H1 (cell line): ENCODE measurements around the gene RIPOR1.

ENCODE experiments used
- CEBPB ChIP-seq: IDR thresholded peaks from 2 replicates; pipeline ENCODE4 v1.6.1; 2012; ENCODE audit warnings: low read depth, low read length
- EZH2 ChIP-seq: fragments of 200-600 bp; sonication (generic); IDR thresholded peaks from 2 replicates; pipeline ENCODE4 v1.7.1; 2012; ENCODE audit warnings: low read depth, mild to moderate bottlenecking, moderate library complexity, low read length, inconsistent platforms; ENCODE audit not compliant: severe bottlenecking
- POLR2A ChIP-seq, 2 experiments: IDR thresholded peaks; 1 replicate in 1 of 2; 2 replicates in 1 of 2; pipeline ENCODE4 v1.6.1; 2011; ENCODE audit warnings: low read depth in 2 of 2, low read length in 2 of 2, mild to moderate bottlenecking in 2 of 2; ENCODE audit errors: control extremely low read depth in 1 of 2
- RFX5 ChIP-seq: IDR thresholded peaks from 2 replicates; pipeline ENCODE4 v1.6.1; 2011; ENCODE audit warnings: low read depth, low read length, improper control_type of control experiment, borderline replicate concordance
- USF2 ChIP-seq: IDR thresholded peaks from 2 replicates; pipeline ENCODE4 v1.6.1; 2011; ENCODE audit warnings: low read length, improper control_type of control experiment
- TF ChIP-seq, protein P1 (sequence below), 3 experiments: IDR thresholded peaks; 1 replicate in 2 of 3; 2 replicates in 1 of 3; pipeline versions ENCODE4 v1.5.1 to v1.6.1; 2011; ENCODE audit warnings: low read length in 3 of 3, mild to moderate bottlenecking in 3 of 3, inconsistent platforms in 2 of 3, low read depth in 1 of 3, moderate library complexity in 1 of 3; ENCODE audit not compliant: insufficient read depth in 1 of 3; ENCODE audit errors: control extremely low read depth in 1 of 3

- TF ChIP-seq CEBPB, result no peak
- TF ChIP-seq USF2, result no peak
- TF ChIP-seq RFX5, result no peak
- TF ChIP-seq POLR2A (IDR thresholded peaks at IDR 0.05; ENCODE audit: control extremely low read depth in 1 of 2, low read depth in 2 of 2, low read length in 2 of 2), result no peak
- TF ChIP-seq, protein P1, sequence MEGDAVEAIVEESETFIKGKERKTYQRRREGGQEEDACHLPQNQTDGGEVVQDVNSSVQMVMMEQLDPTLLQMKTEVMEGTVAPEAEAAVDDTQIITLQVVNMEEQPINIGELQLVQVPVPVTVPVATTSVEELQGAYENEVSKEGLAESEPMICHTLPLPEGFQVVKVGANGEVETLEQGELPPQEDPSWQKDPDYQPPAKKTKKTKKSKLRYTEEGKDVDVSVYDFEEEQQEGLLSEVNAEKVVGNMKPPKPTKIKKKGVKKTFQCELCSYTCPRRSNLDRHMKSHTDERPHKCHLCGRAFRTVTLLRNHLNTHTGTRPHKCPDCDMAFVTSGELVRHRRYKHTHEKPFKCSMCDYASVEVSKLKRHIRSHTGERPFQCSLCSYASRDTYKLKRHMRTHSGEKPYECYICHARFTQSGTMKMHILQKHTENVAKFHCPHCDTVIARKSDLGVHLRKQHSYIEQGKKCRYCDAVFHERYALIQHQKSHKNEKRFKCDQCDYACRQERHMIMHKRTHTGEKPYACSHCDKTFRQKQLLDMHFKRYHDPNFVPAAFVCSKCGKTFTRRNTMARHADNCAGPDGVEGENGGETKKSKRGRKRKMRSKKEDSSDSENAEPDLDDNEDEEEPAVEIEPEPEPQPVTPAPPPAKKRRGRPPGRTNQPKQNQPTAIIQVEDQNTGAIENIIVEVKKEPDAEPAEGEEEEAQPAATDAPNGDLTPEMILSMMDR (IDR thresholded peaks at IDR 0.05; ENCODE audit: control extremely low read depth in 1 of 3, insufficient read depth in 1 of 3, low read depth in 1 of 3, low read length in 3 of 3), result no peak
- TF ChIP-seq EZH2, result no peak
Observed at GRCh38 chr16:67565470-67566100, 37.0 kb downstream of the RIPOR1 start.
